ENCODE measurements around the gene PTGR3.

GRCh38 chr18:75220551-75221355 lies 11.8 kb upstream of the PTGR3 start:
- TF ChIP-seq CTCF (conservative IDR thresholded peaks at IDR 0.05 in 1 of 2, IDR thresholded peaks at IDR 0.05 in 1 of 2; ENCODE audit: low read depth in 1 of 2, low read length in 2 of 2) (no peak), EZH2 (IDR thresholded peaks at IDR 0.05; ENCODE audit: low read length, missing control alignments) (no peak)
